H1 (cell line): ENCODE measurements around the gene RNU2-1. TPM values are rescaled to one million over a fixed set of nuclear protein-coding genes. Genes with fewer than 3 reads are reported as not detected.

ENCODE experiments used
- CTCF ChIA-PET: fragments of 300-600 bp; sonication (Branson Sonifier 250); formaldehyde crosslinking; loops from one replicate; lab custom pipeline; 2021; ENCODE audit not compliant: partially characterized antibody; lab: Charles Lee
- POLR2A ChIA-PET: fragments of 300-600 bp; sonication (Branson Sonifier 250); formaldehyde crosslinking; loops from one replicate; lab custom pipeline; 2021; ENCODE audit warnings: inconsistent platforms; ENCODE audit not compliant: partially characterized antibody; lab: Charles Lee
- DNase-seq, 2 experiments: peaks; one replicate each; pipeline versions ENCODE4 v3.0.0 to v3.0.0-alpha.2; 2010 to 2022; ENCODE audit warnings: low spot score in 2 of 2, low read depth in 1 of 2, mixed read lengths in 1 of 2
- FAIRE-seq: peaks from 2 replicates; lab custom pipeline; 2011; peaks lifted over from hg19 to GRCh38; lab: Jason Lieb, UNC
- H2AFZ ChIP-seq: 2 replicates; pipeline ENCODE4 v1.8.1; 2012; ENCODE audit warnings: low read length, inconsistent platforms
- H2AK5ac ChIP-seq: 2 replicates; pipeline ENCODE4 v1.6.1; 2013; ENCODE audit warnings: low read depth, low read length
- H2BK120ac ChIP-seq: replicated peaks from 2 replicates; pipeline ENCODE3; 2013; ENCODE audit warnings: low read depth, low read length, inconsistent platforms
- H2BK12ac ChIP-seq: 2 replicates; pipeline ENCODE4 v1.6.1; 2013; ENCODE audit warnings: low read depth, low read length
- H2BK15ac ChIP-seq: 2 replicates; pipeline ENCODE4 v1.6.1; 2013; ENCODE audit warnings: low read length
- H2BK20ac ChIP-seq: 2 replicates; pipeline ENCODE4 v1.6.1; 2013; ENCODE audit warnings: low read length
- H2BK5ac ChIP-seq: 2 replicates; pipeline ENCODE4 v1.6.1; 2013; ENCODE audit warnings: low read depth, low read length
- H3K14ac ChIP-seq: 2 replicates; pipeline ENCODE4 v1.6.1; 2013; ENCODE audit warnings: inconsistent platforms; ENCODE audit not compliant: insufficient read length
- H3K18ac ChIP-seq: 2 replicates; pipeline ENCODE4 v1.6.1; 2013; ENCODE audit warnings: low read length; ENCODE audit errors: extremely low read depth
- H3K23ac ChIP-seq: 2 replicates; pipeline ENCODE4 v1.6.1; 2013; ENCODE audit warnings: inconsistent platforms; ENCODE audit not compliant: insufficient read length
- H3K23me2 ChIP-seq: 2 replicates; pipeline ENCODE4 v1.6.1; 2013; ENCODE audit warnings: low read depth, low read length
- H3K27ac ChIP-seq: 2 replicates; pipeline ENCODE4 v1.6.1; 2011; ENCODE audit warnings: low read depth, low read length, inconsistent platforms
- H3K27me3 ChIP-seq, 4 experiments: replicated peaks in 1 of 4; 1 replicate in 1 of 4; 2 replicates in 3 of 4; pipeline versions ENCODE4 v1.6.1 to v1.8.1; 2011 to 2013; ENCODE audit warnings: low read length in 3 of 4, mild to moderate bottlenecking in 3 of 4, inconsistent platforms in 2 of 4, mixed read lengths in 2 of 4, moderate library complexity in 1 of 4; ENCODE audit not compliant: control insufficient read depth in 3 of 4, insufficient read depth in 3 of 4; ENCODE audit errors: extremely low read depth in 1 of 4
- H3K36me3 ChIP-seq, 4 experiments: 2 replicates each; pipeline versions ENCODE4 v1.6.1 to v1.8.1; 2011 to 2013; ENCODE audit warnings: mild to moderate bottlenecking in 4 of 4, low read length in 3 of 4, moderate library complexity in 2 of 4, control low read depth in 1 of 4, inconsistent platforms in 1 of 4; ENCODE audit not compliant: insufficient read depth in 4 of 4, control insufficient read depth in 2 of 4
- H3K4ac ChIP-seq: replicated peaks from 2 replicates; pipeline ENCODE3; 2013; ENCODE audit warnings: low read length, low read depth, mixed read lengths, inconsistent platforms; ENCODE audit not compliant: insufficient read length
- H3K4me1 ChIP-seq, 4 experiments: replicated peaks in 1 of 4; 1 replicate in 1 of 4; 2 replicates in 3 of 4; pipeline versions ENCODE4 v1.6.1 to v1.8.1; 2011 to 2013; ENCODE audit warnings: low read length in 3 of 4, inconsistent platforms in 2 of 4, mixed read lengths in 1 of 4; ENCODE audit not compliant: insufficient read depth in 4 of 4, control insufficient read depth in 3 of 4
- H3K4me2 ChIP-seq, 2 experiments: 2 replicates each; pipeline versions ENCODE4 v1.6.1 to v1.8.1; 2011 to 2013; ENCODE audit warnings: low read depth in 2 of 2, low read length in 2 of 2, control low read depth in 1 of 2, inconsistent platforms in 1 of 2, mild to moderate bottlenecking in 1 of 2; ENCODE audit not compliant: insufficient read depth in 1 of 2
- H3K4me3 ChIP-seq, 4 experiments: fragments of 200-600, 300-600 bp in 1 of 4; sonication (generic), shearing (Covaris generic), sonication (Bioruptor Twin) in 1 of 4; 2 replicates each; pipeline versions ENCODE4 v1.5.1 to v1.8.1; 2011 to 2016; ENCODE audit warnings: low read length in 4 of 4, low read depth in 3 of 4, control low read depth in 2 of 4, inconsistent platforms in 2 of 4, mild to moderate bottlenecking in 2 of 4, mixed read lengths in 1 of 4, moderate library complexity in 1 of 4; ENCODE audit not compliant: insufficient read depth in 2 of 4; ENCODE audit errors: extremely low read depth in 1 of 4
- H3K56ac ChIP-seq: replicated peaks from 2 replicates; pipeline ENCODE3; 2013; ENCODE audit warnings: low read depth, mild to moderate bottlenecking, mixed read lengths, low read length, inconsistent platforms; ENCODE audit not compliant: insufficient read length
- H3K79me1 ChIP-seq: 2 replicates; pipeline ENCODE4 v1.6.1; 2013; ENCODE audit warnings: low read depth, low read length, control low read depth
- H3K79me2 ChIP-seq, 2 experiments: 2 replicates each; pipeline versions ENCODE4 v1.6.1 to v1.8.1; 2012 to 2013; ENCODE audit warnings: low read length in 2 of 2, mild to moderate bottlenecking in 2 of 2, inconsistent platforms in 1 of 2; ENCODE audit not compliant: insufficient read depth in 2 of 2, control insufficient read depth in 1 of 2
- H3K9ac ChIP-seq, 4 experiments: replicated peaks in 1 of 4; 1 replicate in 1 of 4; 2 replicates in 3 of 4; pipeline versions ENCODE4 v1.6.1 to v1.8.1; 2011 to 2013; ENCODE audit warnings: low read depth in 3 of 4, low read length in 3 of 4, control low read depth in 2 of 4, mild to moderate bottlenecking in 2 of 4, moderate library complexity in 2 of 4, inconsistent platforms in 1 of 4; ENCODE audit errors: extremely low read depth in 1 of 4
- H3K9me3 ChIP-seq, 2 experiments: 2 replicates each; pipeline versions ENCODE4 v1.6.1 to v1.8.1; 2012 to 2013; ENCODE audit warnings: mild to moderate bottlenecking in 2 of 2, moderate library complexity in 2 of 2, control low read depth in 1 of 2, inconsistent platforms in 1 of 2, low read depth in 1 of 2, low read length in 1 of 2, mixed read lengths in 1 of 2; ENCODE audit not compliant: insufficient read depth in 2 of 2
- H4K20me1 ChIP-seq, 2 experiments: replicated peaks in 1 of 2; 2 replicates each; pipeline versions ENCODE3 to v1.8.1; 2011 to 2013; ENCODE audit warnings: inconsistent platforms in 2 of 2, low read length in 2 of 2, mild to moderate bottlenecking in 1 of 2; ENCODE audit not compliant: insufficient read depth in 2 of 2, control insufficient read depth in 1 of 2
- H4K5ac ChIP-seq: 2 replicates; pipeline ENCODE4 v1.6.1; 2013; ENCODE audit warnings: low read length, low read depth, mixed read lengths, inconsistent platforms; ENCODE audit not compliant: insufficient read length
- H4K8ac ChIP-seq: 2 replicates; pipeline ENCODE4 v1.8.0; 2013; ENCODE audit warnings: mild to moderate bottlenecking, moderate library complexity, low read length, inconsistent platforms; ENCODE audit not compliant: insufficient read depth; ENCODE audit errors: extremely low read depth
- H4K91ac ChIP-seq: replicated peaks from 2 replicates; pipeline ENCODE3; 2013; ENCODE audit warnings: low read length, mixed read lengths, inconsistent platforms; ENCODE audit not compliant: insufficient read length
- EP300 ChIP-seq, 2 experiments: IDR thresholded peaks; 1 replicate in 1 of 2; 2 replicates in 1 of 2; pipeline ENCODE4 v1.6.1; 2011 to 2012; ENCODE audit warnings: low read depth in 2 of 2, low read length in 2 of 2, mild to moderate bottlenecking in 2 of 2, borderline replicate concordance in 1 of 2, inconsistent platforms in 1 of 2, moderate library complexity in 1 of 2
- WGBS, 2 experiments: shearing (Covaris generic) in 1 of 2; methylation state at CpG; one replicate each; pipeline versions ENCODE4 v1.1.6 to v1.1.7; 2013 to 2015; ENCODE audit warnings: low lambda C conversion rate in 2 of 2, mixed read lengths in 2 of 2, inconsistent platforms in 1 of 2, low coverage in 1 of 2, missing lambda C conversion rate in 1 of 2; ENCODE audit not compliant: insufficient replicate concordance in 2 of 2, insufficient coverage in 1 of 2, insufficient read length in 1 of 2; ENCODE audit errors: extremely low coverage in 1 of 2, missing lambda C conversion rate in 1 of 2; 5-methylcytosine and 5-hydroxymethylcytosine counted together
- polyA plus RNA-seq, 7 experiments: library from polyadenylated mRNA; depleted of rRNA in 3 of 7; stranded (reverse) in 5 of 7; unstranded in 2 of 7; fragments of >200 nt in 5 of 7; fragments of 200-250 nt in 2 of 7; gene quantifications; 1 replicate in 5 of 7; 2 replicates in 1 of 7; 4 replicates in 1 of 7; pipeline versions ENCODE4 v1.2.1 to v1.2.3, GENCODE V29; 2011 to 2013; ENCODE audit warnings: missing spikeins in 2 of 7, mixed read lengths in 2 of 7
- total RNA-seq: library from RNA; stranded (reverse); fragmentation: NEBNext Ultra II Directional; extraction: Animal tissue kit (Norgen Biotek cat#: 25700); gene quantifications from 2 replicates; pipeline ENCODE4 v1.2.1, GENCODE V29; 2021

RNU2-1 gene
- total and polyA plus RNA-seq, 2 of the 8 experiments (the other 6 are each of a cell fraction or from before 2014, with no cell fraction given) = 2,508 TPM; not detected in 1

DNA sequence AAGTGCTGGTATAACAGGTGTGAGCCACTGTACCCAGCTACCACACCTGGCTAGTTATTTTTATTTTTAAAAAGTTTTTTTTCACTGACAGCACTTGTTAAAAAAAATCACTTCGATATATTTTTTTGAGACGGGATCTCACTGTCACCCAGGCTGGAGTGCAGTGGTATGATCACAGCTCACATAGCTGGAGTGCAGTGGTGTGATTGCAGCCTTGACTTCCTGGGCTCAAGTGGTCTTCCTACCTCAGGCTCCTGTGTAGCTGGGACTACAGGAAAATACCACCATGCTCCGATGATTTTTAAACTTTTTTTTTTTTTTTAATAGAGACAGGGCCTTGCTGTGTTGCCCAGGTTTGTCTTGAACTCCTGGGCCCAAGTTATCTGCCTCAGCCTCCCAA is 49.9 kb downstream of the RNU2-1 start:
- Histone ChIP-seq H4K8ac (no peak overlapping the region), H2BK12ac (no peak overlapping the region), H3K27me3 (no peaks in the 10 kb centered on the region), H4K91ac (no peak overlapping the region), H3K36me3 (peaks cover 0 to 24% (median 6%) of the 10 kb centered on the region in 4 experiments; a peak in 4 of 8 replicates), H3K4me2 (no peak overlapping the region), H3K79me2 (no peaks in the 10 kb centered on the region), H4K5ac (no peak overlapping the region), H4K20me1 (no peaks in the 10 kb centered on the region), H3K56ac (no peak overlapping the region), H3K23ac (no peak overlapping the region), H2BK120ac (no peak overlapping the region), H3K4me1 (no peaks in the 10 kb centered on the region), H3K23me2 (no peaks in the 10 kb centered on the region), H3K4ac (no peak overlapping the region), H3K18ac (no peak overlapping the region), H3K27ac (no peak overlapping the region), H2AFZ (no peak overlapping the region), H3K9me3 (no peaks in the 10 kb centered on the region), H3K9ac (no peak overlapping the region), H3K79me1 (no peaks in the 10 kb centered on the region), H2BK5ac (no peak overlapping the region), H2BK20ac (no peak overlapping the region), H3K4me3 (no peak overlapping the region), H3K14ac (no peak overlapping the region), H2AK5ac (no peak overlapping the region), H2BK15ac (no peak overlapping the region)
- ChIA-PET CTCF (interaction anchor here (0.6 kb wide), 1 partner anchor 157 kb away, joined by 3 read pairs; no protein-coding TSS in a partner anchor), POLR2A (interaction anchor here (1.1 to 1.3 kb wide), 2 partner anchors 28 to 186 kb away, joined by 3 read pairs; partner anchors contain the start of gene TMEM106A)
- DNase-seq = no peak
- FAIRE-seq = no peak
- WGBS, 2 experiments = 95% methylated on average over 3 of the region's 3 CpGs; no CpG with 5 or more reads in 1 of the 2 experiments
- no peak for TF ChIP-seq EP300 (IDR thresholded peaks at IDR 0.05; ENCODE audit: borderline replicate concordance in 1 of 2, low read depth in 2 of 2, low read length in 2 of 2)
